Panc1 (cell line): Measurements from ENCODE around the gene MAP3K12. TPM values are rescaled to one million over a fixed set of nuclear protein-coding genes. Genes with fewer than 3 reads are reported as not detected.

Source experiments
- ATAC-seq: fragments of 200-7000 bp; cut with Tn5 transposase; 2 replicates; pipeline ENCODE4 v1.9.1; 2020; ENCODE audit warnings: mild to moderate bottlenecking, moderate library complexity
- BruUV-seq: library from RNA; stranded (reverse); fragments of 400-500 nt; replicated peaks from 2 replicates; lab custom pipeline; 2021; lab: Mats Ljungman, UMichigan
- CTCF ChIA-PET: fragments of 300-600 bp; sonication (Branson Sonifier 250); formaldehyde crosslinking; loops from one replicate; lab custom pipeline; 2022; ENCODE audit warnings: antibody characterized with exemption; lab: Charles Lee
- POLR2A ChIA-PET: fragments of 300-600 bp; sonication (Branson Sonifier 250); formaldehyde crosslinking; loops from one replicate; lab custom pipeline; 2022; ENCODE audit warnings: antibody characterized with exemption; lab: Charles Lee
- DNase-seq: peaks from one replicate; pipeline ENCODE4 v3.0.0-alpha.2; 2010; ENCODE audit warnings: low read depth, low spot score
- H3K27ac ChIP-seq: 2 replicates; pipeline ENCODE4 v1.5.1; 2011; ENCODE audit warnings: mild to moderate bottlenecking, low read length, inconsistent platforms
- H3K27me3 ChIP-seq: fragments of 200-500 bp; sonication (Bioruptor generic); 2 replicates; pipeline ENCODE4 v1.6.0; 2014; ENCODE audit warnings: low read length, inconsistent platforms; ENCODE audit not compliant: control insufficient read depth, insufficient read depth
- H3K36me3 ChIP-seq: fragments of 200-500 bp; sonication (Bioruptor generic); 2 replicates; pipeline ENCODE4 v1.5.1; 2014; ENCODE audit warnings: inconsistent platforms, mild to moderate bottlenecking, low read length, moderate library complexity; ENCODE audit not compliant: control insufficient read depth, insufficient read depth
- H3K4me1 ChIP-seq: 2 replicates; pipeline ENCODE4 v1.5.1; 2011; ENCODE audit warnings: inconsistent platforms, mild to moderate bottlenecking, low read length, moderate library complexity; ENCODE audit not compliant: control insufficient read depth, insufficient read depth
- H3K4me3 ChIP-seq, 2 experiments: 2 replicates each; pipeline ENCODE4 v1.5.1; 2011 to 2012; ENCODE audit warnings: low read depth in 2 of 2, low read length in 2 of 2, mild to moderate bottlenecking in 2 of 2, inconsistent platforms in 1 of 2, moderate library complexity in 1 of 2
- H3K9me3 ChIP-seq: fragments of 200-500 bp; sonication (Bioruptor generic); 2 replicates; pipeline ENCODE4 v1.5.1; 2014; ENCODE audit warnings: low read depth, mild to moderate bottlenecking, inconsistent platforms, low read length, moderate library complexity; ENCODE audit not compliant: control insufficient read depth, insufficient read depth
- CTCF ChIP-seq: fragments of 450-650 bp; IDR thresholded peaks from 2 replicates; pipeline ENCODE4 v1.5.1; 2017; ENCODE audit warnings: mild to moderate bottlenecking
- POLR2AphosphoS5 ChIP-seq: IDR thresholded peaks from 2 replicates; pipeline ENCODE4 v1.6.1; 2012; ENCODE audit warnings: mild to moderate bottlenecking, low read depth, low read length, moderate library complexity
- REST ChIP-seq, 2 experiments: IDR thresholded peaks; 2 replicates each; pipeline ENCODE4 v1.6.1; 2011 to 2012; ENCODE audit warnings: low read depth in 2 of 2, control low read depth in 1 of 2, low read length in 1 of 2, mild to moderate bottlenecking in 1 of 2, moderate library complexity in 1 of 2; ENCODE audit not compliant: insufficient read depth in 1 of 2
- SIN3A ChIP-seq: IDR thresholded peaks from 2 replicates; pipeline ENCODE4 v1.6.1; 2012; ENCODE audit warnings: low read depth, mild to moderate bottlenecking, low read length, moderate library complexity, borderline replicate concordance; ENCODE audit not compliant: insufficient read depth
- TCF7L2 ChIP-seq: IDR thresholded peaks from 2 replicates; pipeline ENCODE4 v1.6.1; 2011; ENCODE audit warnings: mild to moderate bottlenecking, low read depth, low read length, inconsistent platforms
- in situ Hi-C: cut with HindIII; loops from 2 replicates; pipeline ENCODE4 v1.10.0; 2016; ENCODE audit warnings: low sequenced_read_pairs, low pct_unique_long_range_greater_than_20kb
- intact Hi-C: fragments of 100-400 bp; cut with micrococcal nuclease; formaldehyde crosslinking; loops from one replicate; pipeline ENCODE4 v1.10.0; 2022; ENCODE audit not compliant: unreplicated experiment
- total RNA-seq: library from RNA; stranded (reverse); gene quantifications from one replicate; pipeline ENCODE4 v1.2.1, GENCODE V29; 2021; ENCODE audit not compliant: unreplicated experiment

Gene MAP3K12
- total RNA-seq, 1 experiment from 2014 or later: 32.2 TPM

- H3K4me3 ChIP-seq: no peak overlapping the region
- H3K36me3 ChIP-seq: peaks cover 83% of the 10 kb centered on the region
- no peaks in the 10 kb centered on the region for H3K9me3 ChIP-seq
- intact Hi-C loops: no loop called here
- DNase-seq (no peak), ATAC-seq (no peak)
- TSS peak; percentile 42 for BruUV-seq
- H3K27me3 ChIP-seq: no peaks in the 10 kb centered on the region
- POLR2A ChIA-PET: interaction anchor here (0.7 kb wide), 1 partner anchor 169 kb away, joined by 4 read pairs; the partner anchor contains the start of gene MYG1
- TF ChIP-seq REST (IDR thresholded peaks at IDR 0.05; ENCODE audit: insufficient read depth in 1 of 2, low read depth in 2 of 2, low read length in 1 of 2): no peak
- no peak for TF ChIP-seq CTCF
- TF ChIP-seq POLR2AphosphoS5: no peak
- no peak for TF ChIP-seq TCF7L2
- TF ChIP-seq SIN3A: no peak
- CTCF ChIA-PET: no interaction called here
- H3K27ac ChIP-seq: no peak overlapping the region
- H3K4me1 ChIP-seq: peaks cover 5% of the 10 kb centered on the region; the same call in 1 of the 2 replicates
- in situ Hi-C loops: no loop called here
Observed at GRCh38 chr12:53467880-53468279, 31.4 kb downstream of the MAP3K12 start.

- intact Hi-C loops: no loop called here
- POLR2A ChIA-PET: interaction anchor here (0.7 kb wide), 1 partner anchor 168 kb away, joined by 4 read pairs; the partner anchor contains the start of gene MYG1
Observed at GRCh38 chr12:53467082-53467481, 32.2 kb downstream of the MAP3K12 start.

More at GRCh38 chr12:53467082-53467481, 32.2 kb downstream of the MAP3K12 start:
- Histone ChIP-seq H3K9me3 (no peaks in the 10 kb centered on the region), H3K4me1 (peaks cover 6% of the 10 kb centered on the region; the same call in 1 of the 2 replicates), H3K36me3 (peaks cover 84% of the 10 kb centered on the region), H3K27ac (no peak overlapping the region), H3K4me3 (no peak overlapping the region), H3K27me3 (no peaks in the 10 kb centered on the region)
- in situ Hi-C loops: no loop called here
- CTCF ChIA-PET: no interaction called here
- ATAC-seq: no peak
- no peak; the same call in 1 of the 2 replicates for TF ChIP-seq POLR2AphosphoS5
- TF ChIP-seq SIN3A: no peak
- no peak for TF ChIP-seq CTCF
- TF ChIP-seq TCF7L2: no peak
- no peak for TF ChIP-seq REST (IDR thresholded peaks at IDR 0.05; ENCODE audit: insufficient read depth in 1 of 2, low read depth in 2 of 2, low read length in 1 of 2)
- BruUV-seq: no TSS peak
- no peak for DNase-seq
